Muscle layer of colon (tissue), 2 donors: ENCODE measurements around the gene GLYR1.
A peak's percentile ranks its signal among the peaks of the same experiment; 100 is the strongest.

Source experiments
- H3K27ac ChIP-seq: one replicate; pipeline ENCODE4 v1.7.0; 2013; ENCODE audit warnings: low read depth, mild to moderate bottlenecking, low read length, moderate library complexity
- H3K27me3 ChIP-seq, 2 donors: one replicate each; pipeline ENCODE4 v1.7.0; 2013; ENCODE audit warnings: low read length in 2 of 2, mild to moderate bottlenecking in 2 of 2; ENCODE audit not compliant: insufficient read depth in 2 of 2, control insufficient read depth in 1 of 2
- H3K36me3 ChIP-seq: one replicate; pipeline ENCODE4 v1.7.0; 2013; ENCODE audit warnings: mild to moderate bottlenecking, low read length; ENCODE audit not compliant: insufficient read depth
- H3K4me1 ChIP-seq: one replicate; pipeline ENCODE4 v1.7.0; 2013; ENCODE audit warnings: mild to moderate bottlenecking, low read length; ENCODE audit not compliant: insufficient read depth
- H3K4me3 ChIP-seq, 2 donors: one replicate each; pipeline ENCODE4 v1.7.0; 2013; ENCODE audit warnings: low read length in 2 of 2, low read depth in 1 of 2, mild to moderate bottlenecking in 1 of 2, moderate library complexity in 1 of 2
- H3K9ac ChIP-seq: one replicate; pipeline ENCODE4 v1.7.0; 2013; ENCODE audit warnings: low read length
- H3K9me3 ChIP-seq: one replicate; pipeline ENCODE4 v1.7.0; 2013; ENCODE audit warnings: mild to moderate bottlenecking, low read length
- donor health status: abdominal sarcoma.
- donor health status: Adenocarcinoma of cecum.

GLYR1 gene

GRCh38 chr16:4862639-4863038 lies 15.6 kb upstream of the GLYR1 start:
- H3K27ac ChIP-seq, result no peak overlapping the region
- H3K9ac ChIP-seq, result no peak overlapping the region
- no peaks in the 10 kb centered on the region for H3K27me3 ChIP-seq
- no peak overlapping the region for H3K4me3 ChIP-seq
- H3K9me3 ChIP-seq, result no peaks in the 10 kb centered on the region
- no peaks in the 10 kb centered on the region for H3K4me1 ChIP-seq
- peaks cover 45% of the 10 kb centered on the region for H3K36me3 ChIP-seq

GRCh38 chr16:4860727-4861342 lies 13.7 kb upstream of the GLYR1 start:
- Histone ChIP-seq H3K4me1 (no peaks in the 10 kb centered on the region), H3K36me3 (peaks cover 54% of the 10 kb centered on the region), H3K9me3 (no peaks in the 10 kb centered on the region), H3K27ac (no peak overlapping the region), H3K27me3 (no peaks in the 10 kb centered on the region), H3K4me3 (no peak overlapping the region), H3K9ac (no peak overlapping the region)

DNA sequence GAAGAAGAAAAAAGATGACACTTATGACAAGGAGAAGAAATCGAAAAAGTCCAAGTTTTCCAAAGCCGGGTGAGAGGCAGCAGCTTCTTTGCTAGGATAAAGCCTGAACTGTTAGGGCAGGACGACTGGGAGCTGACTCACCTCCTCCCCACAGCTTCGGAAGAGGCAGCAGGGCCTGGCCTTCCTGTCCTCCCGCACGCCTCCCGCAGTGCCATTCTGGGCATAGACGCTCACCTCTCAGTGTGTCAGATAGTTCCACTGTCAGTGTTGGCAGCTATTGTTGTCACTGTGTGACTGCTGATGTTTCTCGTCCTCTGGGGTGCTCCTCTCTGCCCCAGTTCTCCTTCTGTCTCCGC lies 12.8 kb upstream of the GLYR1 start:
- Histone ChIP-seq H3K27me3 (no peaks in the 10 kb centered on the region), H3K4me3 (no peak overlapping the region), H3K27ac (no peak overlapping the region), H3K4me1 (no peaks in the 10 kb centered on the region), H3K36me3 (peaks cover 64% of the 10 kb centered on the region), H3K9ac (no peak overlapping the region), H3K9me3 (no peaks in the 10 kb centered on the region)

- H3K36me3 ChIP-seq, result peaks cover 65% of the 10 kb centered on the region
- H3K9me3 ChIP-seq, result no peaks in the 10 kb centered on the region
- no peak overlapping the region for H3K27ac ChIP-seq
- H3K4me1 ChIP-seq, result no peaks in the 10 kb centered on the region
- no peak overlapping the region for H3K4me3 ChIP-seq
- H3K27me3 ChIP-seq, result no peaks in the 10 kb centered on the region
- H3K9ac ChIP-seq, result no peak overlapping the region
Measured at GRCh38 chr16:4859190-4859899, 12.3 kb upstream of the GLYR1 start.

DNA sequence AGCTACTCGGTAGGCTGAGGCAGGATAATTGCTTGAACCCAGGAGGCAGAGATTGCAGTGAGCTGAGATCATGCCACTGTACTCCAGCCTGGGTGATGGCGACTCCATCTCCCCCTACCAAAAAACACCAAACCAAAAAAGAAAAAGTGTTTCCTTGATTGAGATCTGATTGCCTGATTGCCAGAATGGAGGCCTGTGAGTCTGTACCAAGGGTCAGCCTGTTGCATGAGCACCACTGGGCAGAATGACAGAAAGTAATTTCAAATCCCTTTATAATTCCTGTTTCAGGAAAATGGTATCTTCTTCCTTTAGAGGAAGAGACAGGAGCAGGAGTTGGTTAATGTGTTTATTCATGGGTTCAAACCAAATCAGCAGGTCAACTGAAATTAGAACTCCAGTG lies 8.7 kb upstream of the GLYR1 start:
- Histone ChIP-seq H3K4me3 (no peak overlapping the region), H3K4me1 (peaks cover 4% of the 10 kb centered on the region), H3K27me3 (no peaks in the 10 kb centered on the region), H3K9me3 (no peaks in the 10 kb centered on the region), H3K27ac (no peak overlapping the region), H3K9ac (no peak overlapping the region), H3K36me3 (peaks cover 51% of the 10 kb centered on the region)

GRCh38 chr16:4855371-4855770 lies 8.3 kb upstream of the GLYR1 start:
- peaks cover 8% of the 10 kb centered on the region for H3K4me1 ChIP-seq
- H3K9ac ChIP-seq, result no peak overlapping the region
- H3K4me3 ChIP-seq, result no peak overlapping the region
- H3K36me3 ChIP-seq, result peaks cover 47% of the 10 kb centered on the region
- no peak overlapping the region for H3K27ac ChIP-seq
- no peaks in the 10 kb centered on the region for H3K9me3 ChIP-seq
- no peaks in the 10 kb centered on the region for H3K27me3 ChIP-seq

DNA sequence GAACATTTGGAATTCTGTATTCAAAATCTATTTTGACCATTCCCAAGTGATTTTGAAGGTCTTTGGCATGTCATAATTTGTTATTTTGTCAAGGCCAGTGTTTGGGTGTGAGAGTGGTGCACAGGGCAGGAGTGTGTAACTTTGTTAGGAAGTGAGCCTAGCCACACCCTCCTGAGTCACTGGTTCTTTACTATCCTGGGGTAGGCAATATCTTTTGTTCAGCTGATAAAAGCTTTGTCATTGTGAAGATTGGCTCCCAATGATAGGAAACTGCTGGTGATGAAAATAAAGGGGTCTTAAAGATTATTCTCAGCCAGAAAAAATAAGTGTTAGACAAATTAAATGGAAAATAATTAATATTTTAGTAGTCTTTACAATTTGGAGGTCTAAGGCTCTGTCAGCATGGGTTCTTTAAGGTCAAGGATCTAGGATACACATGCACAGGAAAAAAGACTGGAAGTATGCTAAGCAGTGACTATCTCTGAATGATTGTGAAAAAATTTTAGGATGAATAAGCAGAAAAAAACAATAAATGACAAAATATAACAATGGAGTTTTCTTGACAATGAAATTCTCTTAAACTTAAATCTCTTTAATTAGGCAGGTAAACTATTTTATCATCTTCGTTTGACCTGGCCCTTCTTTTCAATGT lies 5.3 kb upstream of the GLYR1 start:
- Histone ChIP-seq H3K9me3 (no peaks in the 10 kb centered on the region), H3K27ac (no peak overlapping the region), H3K9ac (no peak overlapping the region), H3K4me3 (no peak overlapping the region), H3K27me3 (no peaks in the 10 kb centered on the region), H3K36me3 (peaks cover 21% of the 10 kb centered on the region), H3K4me1 (peaks cover 27% of the 10 kb centered on the region)

DNA sequence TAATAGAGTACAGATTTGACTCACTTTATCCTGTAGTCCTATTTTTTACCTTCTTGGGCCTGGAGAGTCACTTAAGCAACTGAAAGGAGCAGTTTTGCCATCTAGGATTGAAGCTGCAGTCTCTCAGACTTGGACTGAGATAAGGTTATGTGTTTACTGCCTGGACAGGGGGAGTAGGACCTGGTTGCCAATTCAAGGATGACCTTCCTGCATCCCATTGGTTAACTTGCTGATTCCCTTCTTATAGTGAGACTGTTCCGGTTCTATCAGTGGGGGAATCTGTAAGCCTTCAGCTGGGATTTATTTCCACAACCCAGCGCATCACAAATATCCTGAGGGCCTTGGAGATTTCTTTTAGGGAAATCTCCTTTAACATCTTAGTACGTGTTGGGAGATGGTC lies 3.1 kb upstream of the GLYR1 start:
- no peak overlapping the region for H3K9ac ChIP-seq
- no peak overlapping the region for H3K27ac ChIP-seq
- no peaks in the 10 kb centered on the region for H3K9me3 ChIP-seq
- no peaks in the 10 kb centered on the region for H3K27me3 ChIP-seq
- no peak overlapping the region for H3K4me3 ChIP-seq
- peaks cover 39% of the 10 kb centered on the region for H3K4me1 ChIP-seq
- H3K36me3 ChIP-seq, result peaks cover 5% of the 10 kb centered on the region

DNA sequence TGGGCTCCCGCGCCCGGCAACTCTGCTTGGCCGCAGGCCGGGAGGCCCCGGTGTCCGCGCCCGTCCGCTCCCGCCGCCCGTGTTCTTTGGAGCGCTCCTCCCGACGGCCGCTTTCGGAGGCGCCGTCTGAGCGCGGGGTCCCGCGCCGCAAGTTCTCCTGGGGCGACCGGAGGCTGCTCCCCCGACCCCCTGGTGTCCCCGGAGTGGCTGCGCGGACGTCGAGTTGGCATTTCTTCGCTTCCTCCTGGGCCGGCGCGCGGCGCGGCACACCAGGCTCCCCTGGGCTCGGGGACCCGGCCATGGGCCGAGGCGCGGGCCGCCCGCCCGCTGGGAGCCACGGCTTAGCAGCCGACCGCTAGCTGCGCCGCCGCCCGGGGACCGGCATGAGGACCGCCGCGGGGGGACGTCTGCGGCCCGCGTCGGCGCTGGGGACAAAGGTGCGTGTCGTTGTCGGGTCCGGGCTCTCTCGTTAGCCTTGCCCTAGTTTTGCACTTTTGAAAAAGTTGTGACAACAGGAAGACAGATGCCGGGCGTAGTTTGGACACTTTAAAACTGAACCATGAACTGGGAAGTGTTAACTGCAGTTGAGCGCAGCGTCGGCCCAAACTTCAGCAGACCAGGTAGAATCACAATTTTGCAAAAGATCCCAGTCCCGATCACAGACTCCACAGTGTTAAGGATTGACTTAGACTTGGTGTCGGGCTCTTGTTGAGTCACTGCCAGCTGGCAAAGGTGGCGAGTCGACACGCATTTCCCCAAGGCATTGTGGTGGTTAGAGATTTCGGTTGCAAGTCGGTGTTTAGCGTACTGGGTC lies 893 bp upstream of the GLYR1 start:
- Histone ChIP-seq H3K4me1 (peaks cover 39% of the 10 kb centered on the region), H3K36me3 (peaks cover 15% of the 10 kb centered on the region)

DNA sequence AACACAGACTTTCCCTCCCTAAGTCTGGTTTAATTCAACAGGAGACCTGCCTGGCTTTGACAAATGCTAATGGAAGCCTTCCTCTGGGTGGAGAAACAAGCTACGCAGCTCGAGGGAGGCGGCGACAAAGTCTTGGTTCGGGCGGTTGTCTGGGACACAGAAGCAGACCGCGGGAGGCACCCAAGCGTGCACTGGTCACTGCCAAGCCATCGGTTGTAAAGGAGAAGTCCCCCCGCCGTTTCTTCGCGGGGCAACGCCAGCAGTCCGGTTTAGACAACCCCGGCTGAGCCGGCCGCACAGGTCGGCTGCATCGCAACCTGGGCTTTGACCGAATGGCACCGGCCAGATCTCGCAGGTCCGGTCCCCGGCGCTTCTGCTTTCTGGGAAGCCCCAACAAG lies 586 bp downstream of the GLYR1 start:
- Histone ChIP-seq H3K9me3 (no peaks in the 10 kb centered on the region), H3K4me3 (peak overlapping the region; percentile 78 to 96), H3K36me3 (peaks cover 28% of the 10 kb centered on the region), H3K4me1 (peaks cover 39% of the 10 kb centered on the region), H3K27ac (peak overlapping the region; percentile 92), H3K9ac (peak overlapping the region; percentile 67), H3K27me3 (no peaks in the 10 kb centered on the region)

More for the DNA sequence above, 893 bp upstream of the GLYR1 start:
- Histone ChIP-seq H3K27me3 (no peaks in the 10 kb centered on the region), H3K9me3 (no peaks in the 10 kb centered on the region), H3K4me3 (peak overlapping the region; percentile 71 to 78), H3K27ac (peak overlapping the region; percentile 92), H3K9ac (peak overlapping the region; percentile 28)

- H3K4me1 ChIP-seq, result peaks cover 8% of the 10 kb centered on the region
- no peak overlapping the region for H3K9ac ChIP-seq
- H3K27me3 ChIP-seq, result no peaks in the 10 kb centered on the region
- H3K9me3 ChIP-seq, result no peaks in the 10 kb centered on the region
- H3K36me3 ChIP-seq, result peaks cover 78% of the 10 kb centered on the region
- no peak overlapping the region for H3K27ac ChIP-seq
- H3K4me3 ChIP-seq, result no peak overlapping the region
Measured at GRCh38 chr16:4840984-4841383, 6.1 kb downstream of the GLYR1 start.
